GM18502 (cell line): ENCODE measurements around the gene SRD5A1.

ENCODE experiments used
- ATAC-seq: cut with Tn5 transposase; IDR thresholded peaks from one replicate; pipeline ENCODE4 v1.9.1; 2021; ENCODE audit warnings: mild to moderate bottlenecking; ENCODE audit not compliant: unreplicated experiment, poor library complexity

Gene SRD5A1

GRCh38 chr5:6721442-6721841, 88.2 kb downstream of the SRD5A1 start:
- no peak for ATAC-seq

DNA sequence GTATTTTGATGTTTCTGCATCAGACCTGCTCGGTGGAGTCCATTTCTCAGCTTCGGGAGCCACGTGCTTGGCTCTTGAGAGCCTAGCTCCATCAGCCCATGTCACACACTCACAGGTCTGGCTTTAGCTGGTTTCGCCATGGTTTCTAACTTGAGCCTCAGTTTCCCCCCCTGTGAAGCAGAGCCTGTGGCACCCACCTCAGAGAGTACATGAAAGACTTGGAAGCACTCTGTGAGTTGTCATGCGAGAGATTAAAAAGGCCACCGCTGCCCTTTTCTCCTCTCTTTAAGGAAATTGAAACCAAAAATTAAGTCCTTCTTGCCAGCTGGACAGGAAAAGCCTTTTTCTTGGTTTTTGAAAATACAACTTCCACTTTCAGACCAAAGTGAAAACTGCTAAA, 88.8 kb downstream of the SRD5A1 start:
- peak; percentile 51 for ATAC-seq

- no peak for ATAC-seq
Measured at GRCh38 chr5:6723122-6723815, 90.0 kb downstream of the SRD5A1 start.

DNA sequence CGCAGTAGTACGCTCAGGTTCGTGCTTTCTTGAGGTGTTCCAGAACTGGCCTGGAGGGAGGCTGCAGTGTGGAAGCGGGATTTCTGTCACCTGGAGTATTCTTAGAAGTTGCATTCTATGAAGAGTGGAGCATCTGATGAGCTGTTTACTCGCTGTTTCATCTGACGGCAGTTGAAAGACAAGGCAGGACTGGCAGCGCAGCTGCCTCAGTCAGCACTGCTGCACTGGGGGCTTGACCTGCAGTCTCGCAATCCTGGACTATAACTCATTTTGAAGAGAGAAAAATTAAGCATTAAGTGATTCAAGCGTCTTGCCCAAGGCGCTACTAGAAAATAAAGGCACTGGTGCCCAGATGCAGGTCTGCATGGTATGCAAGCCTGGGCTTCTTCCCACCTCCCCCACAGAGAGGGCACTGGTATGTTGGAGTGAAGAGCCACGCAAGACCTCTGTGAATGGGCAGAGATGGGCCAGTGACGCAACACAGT, 90.6 kb downstream of the SRD5A1 start:
- ATAC-seq, result no peak
